Body of pancreas (tissue), 4 donors: ENCODE data around the gene MFAP1. TPM values are rescaled to one million over a fixed set of nuclear protein-coding genes. Genes with fewer than 3 reads are reported as not detected.

Experiments used
- ATAC-seq: fragments of 150-250 bp; one replicate; pipeline ENCODE4 v1.9.1; 2016
- DNase-seq, 4 donors: peaks; one replicate each; pipeline ENCODE4 v3.0.0-alpha.2; 2019
- H3K27ac ChIP-seq, 4 donors: fragments of 200-600 bp; sonication (generic); 1 replicate in 3 of 4; 2 replicates in 1 of 4; pipeline versions ENCODE4 v1.5.1 to v1.6.1; 2016 to 2019; ENCODE audit warnings: mild to moderate bottlenecking in 1 of 4, mixed read lengths in 1 of 4, moderate library complexity in 1 of 4
- H3K27me3 ChIP-seq, 2 donors: fragments of 200-600 bp; sonication (generic); one replicate each; pipeline ENCODE4 v1.6.0; 2016; ENCODE audit warnings: mild to moderate bottlenecking in 1 of 2
- H3K36me3 ChIP-seq, 2 donors: fragments of 200-600 bp; sonication (generic); replicated peaks in 1 of 2; 2 replicates each; pipeline ENCODE4 v1.5.1; 2016; ENCODE audit warnings: low read depth in 2 of 2; ENCODE audit not compliant: insufficient read depth in 1 of 2
- H3K4me1 ChIP-seq: fragments of 200-600 bp; sonication (generic); one replicate; pipeline ENCODE4 v1.6.0; 2016
- H3K4me3 ChIP-seq, 2 donors: fragments of 200-600 bp; sonication (generic); 1 replicate in 1 of 2; 2 replicates in 1 of 2; pipeline ENCODE4 v1.5.1; 2016 to 2019
- H3K9me3 ChIP-seq, 3 donors: fragments of 200-600 bp; sonication (generic); 1 replicate in 2 of 3; 2 replicates in 1 of 3; pipeline ENCODE4 v1.5.1; 2016
- CTCF ChIP-seq, 7 experiments: fragments of 450-650 bp in 4 of 7; fragments of 200-600 bp in 3 of 7; sonication (generic) in 3 of 7; IDR thresholded peaks; one replicate each; pipeline ENCODE4 v1.5.1; 2016 to 2019; ENCODE audit warnings: antibody characterized with exemption in 7 of 7
- POLR2A ChIP-seq, 3 donors: fragments of 450-650 bp; IDR thresholded peaks; one replicate each; pipeline ENCODE4 v1.6.1; 2016; ENCODE audit warnings: antibody characterized with exemption in 3 of 3, mild to moderate bottlenecking in 2 of 3
- WGBS, 2 donors: methylation state at CpG; one replicate each; pipeline ENCODE4 v1.1.5; 2017; 5-methylcytosine and 5-hydroxymethylcytosine counted together
- intact Hi-C: fragments of 100-400 bp; cut with DNase I; formaldehyde crosslinking; loops from one replicate; pipeline ENCODE4 v1.15.1; 2023
- total RNA-seq, 2 donors: library from RNA; depleted of rRNA; stranded (reverse); fragments of >200 nt; gene quantifications; one replicate each; pipeline ENCODE4 v1.1.0, GENCODE V29; 2016

The MFAP1 gene
- total RNA-seq, 2 donors from 2014 or later = 1.6 to 9.9 TPM

- Histone ChIP-seq H3K27ac (peak within 1 kb of the TSS; percentile 92 to 96 (median 94)), H3K4me1 (peaks cover 25% of the 10 kb centered on the region), H3K9me3 (no peaks in the 10 kb centered on the region), H3K4me3 (peak within 1 kb of the TSS; percentile 47 to 67), H3K27me3 (no peaks in the 10 kb centered on the region), H3K36me3 (peaks cover 0 to 3% of the 10 kb centered on the region in 2 donors)
- ATAC-seq (peak; percentile 83), DNase-seq (peak; percentile 81 to 85 (median 82))
- intact Hi-C loops = no loop called here
- TF ChIP-seq CTCF (IDR thresholded peaks at IDR 0.05) (no peak), POLR2A (IDR thresholded peaks at IDR 0.05) (peak; percentile 41 to 62 (median 56))
- WGBS, 2 donors = 0% methylated on average over 2 to 31 of the region's 41 CpGs
Measured at GRCh38 chr15:43776718-43777266, 47.7 kb downstream of the MFAP1 start, which contains the start of gene ELL3. TSS of gene ELL3 (minus strand) at chr15:43776966. CDS start at chr15:43776901, 65 bp downstream.

- 15 to 23% methylated on average over 11 to 35 of the region's 35 CpGs for WGBS, 2 donors
- H3K27ac ChIP-seq = peak overlapping the region; percentile 92 to 96 (median 94)
Measured at GRCh38 chr15:43776101-43776717, 48.3 kb downstream of the MFAP1 start.

GRCh38 chr15:43775411-43775965 lies 49.0 kb downstream of the MFAP1 start:
- Histone ChIP-seq H3K27me3 (no peaks in the 10 kb centered on the region), H3K9me3 (no peaks in the 10 kb centered on the region), H3K4me1 (peaks cover 25% of the 10 kb centered on the region), H3K4me3 (no peak overlapping the region), H3K36me3 (peaks cover 5 to 15% of the 10 kb centered on the region in 2 donors), H3K27ac (peak overlapping the region; percentile 92 to 96 (median 94))
- intact Hi-C loops = no loop called here
- DNase-seq = peak; percentile 71 to 81 (median 80)
- TF ChIP-seq CTCF (IDR thresholded peaks at IDR 0.05) (peak; percentile 23 to 57 (median 50)), POLR2A (IDR thresholded peaks at IDR 0.05) (no peak)
- WGBS, 2 donors = 73 to 100% methylated on average over 1 of the region's 1 CpG
- peak; percentile 28 for ATAC-seq

More at GRCh38 chr15:43776101-43776717, 48.3 kb downstream of the MFAP1 start:
- DNase-seq = peak; percentile 40 to 56 (median 51)
- Histone ChIP-seq H3K4me3 (peak overlapping the region; percentile 47 to 67), H3K4me1 (peaks cover 25% of the 10 kb centered on the region), H3K27me3 (no peaks in the 10 kb centered on the region), H3K9me3 (no peaks in the 10 kb centered on the region), H3K36me3 (peaks cover 0 to 8% of the 10 kb centered on the region in 2 donors)
- intact Hi-C loops = no loop called here
- ATAC-seq = peak; percentile 7
- TF ChIP-seq POLR2A (IDR thresholded peaks at IDR 0.05) (no peak), CTCF (IDR thresholded peaks at IDR 0.05) (peak in 1 of 7 experiments; percentile 2)

GRCh38 chr15:43774062-43774461 lies 50.4 kb downstream of the MFAP1 start:
- TF ChIP-seq POLR2A (IDR thresholded peaks at IDR 0.05) (no peak), CTCF (IDR thresholded peaks at IDR 0.05) (no peak)
- no peaks in the 10 kb centered on the region for H3K9me3 ChIP-seq
- intact Hi-C loops = no loop called here

More at GRCh38 chr15:43774062-43774461, 50.4 kb downstream of the MFAP1 start:
- H3K4me1 ChIP-seq = peaks cover 25% of the 10 kb centered on the region
- ATAC-seq (no peak), DNase-seq (no peak)
- no peaks in the 10 kb centered on the region for H3K27me3 ChIP-seq
- H3K36me3 ChIP-seq = peaks cover 5 to 23% of the 10 kb centered on the region in 2 donors
- H3K4me3 ChIP-seq = no peak overlapping the region
- peak overlapping the region in 1 of 4 donors; percentile 15 for H3K27ac ChIP-seq
- WGBS, 2 donors = 50 to 52% methylated on average over 4 of the region's 4 CpGs
